Stimulated activated CD8-positive, alpha-beta memory T cell treated with anti-CD3 and anti-CD28 coated beads, Interleukin-4, amount 100 ng/mL, for 4 hours (primary cell): ENCODE results near the gene CDH4.

ENCODE experiments used
- DNase-seq, 2 donors: peaks; one replicate each; pipeline ENCODE4 v3.0.0-alpha.2; 2020; ENCODE audit warnings: low read depth in 2 of 2, low spot score in 1 of 2

The CDH4 gene

GRCh38 chr20:61865353-61865752 is 613.3 kb downstream of the CDH4 start:
- no peak for DNase-seq

- no peak for DNase-seq
Measured at GRCh38 chr20:61866165-61866564, 614.1 kb downstream of the CDH4 start.

- no peak for DNase-seq
Measured at GRCh38 chr20:61868006-61868405, 615.9 kb downstream of the CDH4 start.

- DNase-seq: no peak
Measured at GRCh38 chr20:61868466-61869090, 616.5 kb downstream of the CDH4 start.

GRCh38 chr20:61869750-61870507 is 617.9 kb downstream of the CDH4 start:
- DNase-seq: no peak

- DNase-seq: no peak
Measured at GRCh38 chr20:61871160-61871559, 619.1 kb downstream of the CDH4 start.

GRCh38 chr20:61871913-61872312 is 619.9 kb downstream of the CDH4 start:
- no peak for DNase-seq

- no peak for DNase-seq
Measured at GRCh38 chr20:61872371-61872900, 620.4 kb downstream of the CDH4 start.

GRCh38 chr20:61873651-61874420 is 621.8 kb downstream of the CDH4 start:
- no peak for DNase-seq

GRCh38 chr20:61874421-61875068 is 622.5 kb downstream of the CDH4 start:
- no peak for DNase-seq

- DNase-seq: no peak
Measured at GRCh38 chr20:61875221-61875885, 623.3 kb downstream of the CDH4 start.

- no peak for DNase-seq
Measured at GRCh38 chr20:61875996-61876395, 623.9 kb downstream of the CDH4 start.

- no peak for DNase-seq
Measured at GRCh38 chr20:61876952-61877728, 625.1 kb downstream of the CDH4 start.

- no peak for DNase-seq
Measured at GRCh38 chr20:61877776-61878477, 625.9 kb downstream of the CDH4 start.

- DNase-seq: no peak
Measured at GRCh38 chr20:61878478-61879302, 626.6 kb downstream of the CDH4 start.

GRCh38 chr20:61879303-61879620 is 627.2 kb downstream of the CDH4 start:
- DNase-seq: no peak

- no peak for DNase-seq
Measured at GRCh38 chr20:61879694-61880093, 627.6 kb downstream of the CDH4 start.

GRCh38 chr20:61880706-61881105 is 628.6 kb downstream of the CDH4 start:
- DNase-seq: no peak

- DNase-seq: no peak
Measured at GRCh38 chr20:61881416-61881815, 629.4 kb downstream of the CDH4 start.
